ENCODE results near the gene DLG3. TPM values are rescaled to one million over a fixed set of nuclear protein-coding genes. Genes with fewer than 3 reads are reported as not detected.
A peak's percentile ranks its signal among the peaks of the same experiment; 100 is the strongest.
"Not testable (repeated sequence)": the region's sequence is repeated elsewhere in the genome, so short reads cannot be mapped to it uniquely, and the experiment has no call there.

DLG3 gene
- total RNA-seq = 1.6 TPM

DNA sequence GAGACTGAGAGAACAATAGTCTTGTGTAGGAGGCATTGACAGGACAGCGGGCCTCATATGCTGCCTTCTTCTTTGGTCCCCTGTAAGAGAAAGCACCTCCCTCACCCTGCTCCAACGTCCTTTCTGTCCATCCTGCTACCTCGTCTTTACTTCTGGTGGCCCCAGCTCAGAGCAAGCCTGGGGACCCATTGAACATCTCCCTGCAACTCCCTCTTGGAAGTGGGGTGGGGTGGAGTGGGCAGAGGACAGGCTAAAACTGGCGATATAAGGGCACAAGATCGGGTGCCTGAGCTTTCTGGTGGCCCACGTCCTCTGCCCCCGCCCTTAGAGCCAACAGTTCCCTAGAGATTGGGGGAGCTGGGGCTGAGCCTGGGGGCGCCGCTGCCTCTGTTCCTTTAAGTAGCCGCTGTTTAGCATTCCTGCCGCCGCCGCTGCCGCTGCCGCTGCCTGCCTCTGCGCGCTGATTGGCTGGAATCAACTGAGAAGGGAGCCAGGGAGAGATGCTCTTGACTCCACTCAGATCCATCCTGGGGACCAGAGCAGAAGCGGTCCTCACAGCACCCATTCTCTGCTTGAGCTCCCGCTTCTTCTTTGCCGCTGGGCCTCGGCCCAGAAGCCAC lies at the start of gene DLG3:
TSS of gene DLG3 (plus strand) at position 510 of the 620 bp plus-strand sequence. CDS start 367 bp downstream, outside the sequence.
- DNase-seq (ENCODE audit: low spot score) (no peak), ATAC-seq (no peak)

DNA sequence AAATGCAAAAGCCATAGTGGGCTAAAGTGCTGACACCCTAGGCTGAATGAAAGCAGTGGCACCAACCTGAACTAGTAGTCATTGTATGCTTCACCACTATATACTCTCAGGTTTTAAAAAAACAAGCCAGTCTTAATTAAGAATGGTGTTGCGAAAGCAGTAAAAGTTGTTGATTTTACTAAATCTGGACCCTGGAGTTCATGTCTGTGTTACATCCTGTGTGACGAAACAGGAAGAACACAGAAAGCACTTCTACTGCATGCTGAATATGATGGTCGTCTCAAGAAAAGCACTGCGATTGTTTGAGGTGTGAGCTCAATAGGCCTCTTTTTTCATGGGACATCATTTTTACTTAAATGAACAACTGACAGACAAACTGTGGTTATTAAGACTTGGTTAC lies 45.7 kb upstream of the DLG3 start:
- ATAC-seq = no peak
- DNase-seq (ENCODE audit: low spot score) = no peak

DNA sequence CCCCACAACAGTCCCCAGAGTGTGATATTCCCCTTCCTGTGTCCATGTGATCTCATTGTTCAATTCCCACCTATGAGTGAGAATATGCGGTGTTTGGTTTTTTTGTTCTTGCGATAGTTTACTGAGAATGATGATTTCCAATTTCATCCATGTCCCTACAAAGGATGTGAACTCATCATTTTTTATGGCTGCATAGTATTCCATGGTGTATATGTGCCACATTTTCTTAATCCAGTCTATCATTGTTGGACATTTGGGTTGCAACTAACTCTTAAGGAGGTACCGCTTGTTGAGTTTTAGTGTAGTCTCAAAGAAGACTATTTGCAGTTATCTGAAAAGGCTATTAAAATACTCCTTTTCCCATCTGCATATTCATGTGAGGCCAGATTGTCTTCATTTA lies 44.5 kb upstream of the DLG3 start:
- not testable (repeated sequence) for ATAC-seq; DNase-seq (ENCODE audit: low spot score)

DNA sequence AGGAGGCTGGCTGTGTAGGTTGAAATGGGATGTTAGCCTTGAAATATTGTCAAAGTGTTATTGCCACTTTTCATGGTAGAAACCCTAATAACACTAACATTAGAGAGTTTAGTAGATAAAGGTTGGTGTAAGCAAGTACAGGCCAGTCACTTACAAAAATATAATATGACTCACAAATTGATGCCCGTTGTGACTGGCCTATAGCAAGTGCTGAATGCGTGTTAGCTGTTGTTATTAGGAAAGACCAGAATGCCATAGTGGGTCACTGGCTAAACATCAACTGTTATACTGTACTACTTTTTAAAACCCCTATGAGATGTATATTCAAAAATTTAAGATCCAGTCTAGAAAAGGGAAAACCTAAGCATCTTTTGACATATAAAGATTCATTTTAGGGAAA lies 41.9 kb upstream of the DLG3 start:
- ATAC-seq = no peak

DNA sequence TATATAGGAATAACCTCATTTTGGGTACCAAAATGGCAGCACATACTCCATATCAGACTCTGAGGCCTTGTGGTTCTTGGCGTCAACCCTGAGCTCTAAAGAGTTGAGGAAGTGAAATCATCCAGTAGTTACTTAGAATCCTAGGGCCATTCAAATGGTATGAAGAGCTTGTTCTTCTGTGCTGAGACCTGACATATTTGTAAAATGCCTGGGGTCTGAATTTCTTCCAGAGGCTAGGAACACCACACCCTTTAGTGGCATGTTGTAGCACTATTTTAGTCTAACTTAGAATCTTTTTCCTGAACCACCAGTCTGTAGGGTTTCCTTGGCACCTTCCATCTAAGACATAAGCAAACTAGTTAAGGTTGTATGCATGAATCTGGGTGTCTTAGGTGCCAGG lies 39.6 kb upstream of the DLG3 start:
- DNase-seq (ENCODE audit: low spot score) (no peak), ATAC-seq (no peak)

More for the DNA sequence above, 41.9 kb upstream of the DLG3 start:
- no peak for DNase-seq (ENCODE audit: low spot score)

DNA sequence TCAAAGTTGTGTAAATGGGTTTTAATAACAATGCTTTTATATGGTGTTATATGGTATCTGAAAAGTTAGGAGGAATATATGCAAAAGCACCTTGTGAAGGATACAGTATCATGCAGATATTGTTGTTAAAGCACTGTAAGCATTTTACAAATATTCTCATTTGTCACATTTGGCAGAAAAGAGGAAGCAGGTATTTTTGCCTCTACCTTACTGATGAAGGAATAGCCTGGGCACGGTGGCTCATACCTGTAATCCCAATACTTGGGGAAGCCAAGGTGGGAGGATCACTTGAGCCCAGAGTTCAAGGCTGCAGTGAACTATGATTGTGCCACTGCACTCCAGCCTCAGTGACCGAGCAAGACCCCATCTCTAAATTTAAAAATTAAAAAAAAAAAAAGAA lies 33.7 kb upstream of the DLG3 start:
- DNase-seq (ENCODE audit: low spot score) (no peak), ATAC-seq (no peak)

DNA sequence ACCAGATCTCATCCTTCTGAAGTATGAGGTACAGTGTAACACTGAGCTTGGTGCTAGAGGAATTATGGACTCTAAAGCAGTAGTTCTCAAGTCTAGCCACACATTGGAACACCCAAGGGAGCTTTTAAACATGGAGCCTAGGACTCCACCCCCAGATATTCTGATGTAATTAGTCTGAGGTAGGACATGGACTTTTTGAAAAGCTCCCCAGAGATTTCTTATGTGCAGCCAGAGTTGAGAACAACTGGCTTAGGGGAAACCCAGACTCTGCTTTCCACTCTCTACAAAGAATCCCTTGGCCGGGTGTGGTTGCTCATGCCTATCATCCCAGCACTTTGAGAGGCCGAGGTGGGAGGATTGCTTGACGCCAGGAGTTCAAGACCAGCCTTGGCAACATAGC lies 33.2 kb upstream of the DLG3 start:
- ATAC-seq = no peak
- DNase-seq (ENCODE audit: low spot score) = no peak

DNA sequence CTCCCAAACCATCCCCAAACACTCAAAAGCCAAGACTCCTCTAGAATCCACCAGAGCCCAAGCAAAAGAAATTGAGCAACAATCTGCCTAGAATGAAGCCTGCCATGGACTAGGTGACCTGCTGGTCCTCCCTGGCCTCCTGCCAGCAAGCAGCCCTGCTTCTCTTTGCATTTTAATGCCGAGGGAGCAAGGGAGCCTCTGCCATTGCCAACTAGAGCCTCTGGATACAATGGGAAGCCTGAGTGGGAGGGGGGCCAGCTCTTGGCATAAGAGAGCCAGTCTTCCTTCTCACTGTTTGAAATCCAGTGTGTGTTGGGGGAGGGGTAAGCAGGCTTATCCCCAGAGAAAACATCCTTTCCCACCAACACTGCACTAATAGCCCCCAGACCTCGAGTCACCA lies 23.0 kb upstream of the DLG3 start:
- ATAC-seq = no peak
- no peak for DNase-seq (ENCODE audit: low spot score)

DNA sequence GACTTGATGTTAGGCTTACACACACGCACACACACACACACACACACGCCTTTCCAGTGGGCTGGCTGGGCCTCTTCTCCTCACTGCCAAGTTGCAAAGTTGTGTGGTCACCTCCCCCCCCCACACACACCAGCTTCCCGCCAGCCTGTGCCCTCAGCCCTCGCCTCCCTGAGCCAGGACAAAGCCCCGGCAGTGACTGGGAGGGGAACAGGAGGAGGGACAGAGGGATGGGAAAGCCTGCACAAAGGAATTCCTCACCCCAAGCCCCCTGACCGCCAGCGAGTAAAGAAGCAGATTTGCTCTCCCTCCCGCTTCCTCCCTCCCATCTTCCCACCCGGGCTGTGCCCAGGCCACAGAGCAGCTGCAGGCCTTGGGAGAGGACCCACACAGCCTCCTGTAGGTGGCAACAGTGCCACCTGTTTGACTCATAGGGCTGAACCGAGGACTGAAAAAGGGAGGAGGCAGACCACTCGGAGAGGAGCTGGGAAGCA lies 21.7 kb upstream of the DLG3 start, which contains the start of gene GDPD2:
TSS of gene GDPD2 (plus strand) at position 464 of the 491 bp plus-strand sequence. CDS start 1,671 bp downstream, outside the sequence.
- ATAC-seq = no peak
- no peak for DNase-seq (ENCODE audit: low spot score)

DNA sequence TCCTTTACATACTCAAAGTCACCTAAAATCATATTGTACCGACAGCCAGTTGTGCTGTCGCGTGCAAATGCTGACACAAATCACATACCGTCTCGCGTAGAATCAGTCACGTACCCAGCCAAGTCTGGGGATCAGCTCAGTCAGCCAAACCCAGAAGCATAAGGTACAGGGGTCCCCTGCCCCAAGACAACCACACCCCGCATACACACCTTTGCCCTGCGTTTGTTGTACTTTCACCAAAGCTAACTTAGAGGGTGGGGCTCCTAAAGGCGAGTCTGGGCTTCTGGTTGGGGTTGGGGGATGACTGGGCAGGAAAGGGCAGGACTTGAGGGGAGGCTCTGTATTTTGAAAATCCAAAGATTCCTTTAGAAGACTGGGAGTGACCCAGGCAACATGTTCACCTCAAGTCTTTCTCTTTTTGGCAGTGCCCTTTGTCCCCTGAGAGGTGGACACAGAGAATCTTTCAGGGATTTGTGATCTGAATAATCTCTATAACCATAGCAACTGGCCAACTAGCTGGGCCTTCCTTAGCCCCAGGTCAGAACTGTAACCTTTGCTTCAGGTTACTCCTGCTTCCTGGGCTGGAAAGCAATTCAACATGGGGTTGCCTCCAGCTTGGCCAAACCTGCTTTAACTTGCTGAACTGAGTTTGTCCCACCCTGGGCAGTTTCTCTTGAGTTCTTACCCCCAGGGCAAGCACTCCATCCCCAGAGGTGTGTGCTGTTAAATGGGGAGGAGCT lies 20.5 kb upstream of the DLG3 start:
- DNase-seq (ENCODE audit: low spot score) (no peak), ATAC-seq (no peak)

DNA sequence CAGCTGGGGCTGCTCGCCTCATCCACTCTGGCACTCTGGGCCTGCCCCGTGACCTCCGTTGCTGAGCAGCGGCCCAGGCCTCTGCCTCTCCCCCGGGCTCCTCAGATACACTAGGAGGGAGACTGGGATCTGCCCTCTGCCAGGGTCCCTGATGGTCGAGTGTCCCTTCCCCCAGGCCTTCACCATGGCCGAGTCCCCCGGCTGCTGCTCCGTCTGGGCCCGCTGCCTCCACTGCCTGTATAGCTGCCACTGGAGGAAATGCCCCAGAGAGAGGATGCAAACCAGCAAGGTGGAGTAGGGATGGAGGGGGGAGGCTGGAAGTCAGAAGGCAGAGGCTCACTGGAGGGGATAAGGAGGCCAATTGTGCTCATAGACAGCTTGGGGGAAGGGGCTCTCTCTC lies 19.8 kb upstream of the DLG3 start:
- DNase-seq (ENCODE audit: low spot score) (no peak), ATAC-seq (no peak)

DNA sequence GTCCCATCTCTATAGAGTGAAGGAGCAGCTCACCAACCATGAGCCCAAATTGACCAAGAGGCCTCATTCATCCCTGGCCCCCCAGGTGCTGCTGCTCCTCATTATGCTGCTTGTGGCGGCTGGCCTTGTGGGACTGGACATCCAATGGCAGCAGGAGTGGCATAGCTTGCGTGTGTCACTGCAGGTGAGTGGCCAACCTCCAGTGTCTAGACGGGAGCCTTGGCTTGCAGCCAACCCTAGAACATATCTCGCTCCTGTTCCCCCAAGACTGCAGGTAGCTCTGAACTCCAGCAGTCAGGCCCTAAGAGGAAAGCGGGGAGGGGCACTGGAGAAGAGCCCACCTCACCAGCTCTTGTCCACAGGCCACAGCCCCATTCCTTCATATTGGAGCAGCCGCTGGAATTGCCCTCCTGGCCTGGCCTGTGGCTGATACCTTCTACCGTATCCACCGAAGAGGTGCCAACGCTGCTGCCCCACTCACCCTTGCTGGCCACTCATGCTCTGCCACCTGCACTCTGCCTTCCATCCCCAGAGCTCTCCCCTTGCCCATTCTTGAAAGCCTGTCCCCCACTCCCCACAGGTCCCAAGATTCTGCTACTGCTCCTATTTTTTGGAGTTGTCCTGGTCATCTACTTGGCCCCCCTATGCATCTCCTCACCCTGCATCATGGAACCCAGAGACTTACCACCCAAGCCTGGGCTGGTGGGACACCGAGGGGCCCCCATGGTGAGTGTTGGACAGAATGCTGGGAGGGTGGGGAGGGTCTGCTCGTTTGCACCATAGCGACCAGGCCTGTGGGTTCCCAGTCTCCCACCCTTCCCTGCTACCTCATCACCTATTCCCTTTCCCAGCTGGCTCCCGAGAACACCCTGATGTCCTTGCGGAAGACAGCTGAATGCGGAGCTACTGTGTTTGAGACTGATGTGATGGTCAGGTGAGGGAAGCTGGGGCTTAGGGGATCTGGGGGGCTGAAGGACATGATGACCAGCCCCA lies 18.1 kb upstream of the DLG3 start:
- ATAC-seq (no peak), DNase-seq (ENCODE audit: low spot score) (no peak)

DNA sequence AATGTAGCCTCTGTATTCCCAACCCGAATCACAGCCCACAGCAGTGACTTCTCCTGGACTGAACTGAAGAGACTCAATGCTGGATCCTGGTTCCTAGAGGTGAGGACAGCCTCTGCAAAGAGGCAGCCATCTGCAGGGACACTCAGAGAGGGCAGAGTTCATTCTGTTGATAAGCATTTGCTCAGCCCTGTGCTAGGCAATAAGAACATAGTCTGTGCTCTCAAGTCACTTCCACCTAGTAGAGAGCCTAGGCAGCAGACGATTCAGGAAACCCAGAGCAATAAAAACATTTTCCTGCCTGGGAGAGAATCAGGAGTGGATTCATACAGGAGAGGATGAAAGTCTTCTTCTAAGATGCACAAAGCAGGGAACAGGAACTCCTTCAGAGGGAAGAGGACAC lies 17.3 kb upstream of the DLG3 start:
- ATAC-seq (no peak), DNase-seq (ENCODE audit: low spot score) (no peak)

DNA sequence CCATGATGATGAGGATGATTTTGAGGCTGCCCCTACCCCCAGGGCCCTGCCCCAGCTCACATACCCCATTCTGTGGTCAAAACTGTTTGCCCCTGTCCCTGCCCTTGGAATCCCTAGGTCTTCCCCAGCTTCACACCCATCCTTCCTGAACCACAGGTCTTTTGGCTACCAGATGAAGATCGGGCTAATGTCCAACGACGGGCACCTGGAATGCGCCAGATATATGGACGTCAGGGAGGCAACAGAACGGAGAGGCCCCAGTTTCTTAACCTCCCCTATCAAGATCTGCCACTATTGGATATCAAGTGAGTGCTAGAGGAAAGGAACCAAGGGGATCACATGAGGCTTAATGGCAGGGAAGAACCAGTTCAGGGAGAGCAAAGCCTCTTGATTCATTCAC lies 14.9 kb upstream of the DLG3 start:
- DNase-seq (ENCODE audit: low spot score) = no peak
- no peak for ATAC-seq

DNA sequence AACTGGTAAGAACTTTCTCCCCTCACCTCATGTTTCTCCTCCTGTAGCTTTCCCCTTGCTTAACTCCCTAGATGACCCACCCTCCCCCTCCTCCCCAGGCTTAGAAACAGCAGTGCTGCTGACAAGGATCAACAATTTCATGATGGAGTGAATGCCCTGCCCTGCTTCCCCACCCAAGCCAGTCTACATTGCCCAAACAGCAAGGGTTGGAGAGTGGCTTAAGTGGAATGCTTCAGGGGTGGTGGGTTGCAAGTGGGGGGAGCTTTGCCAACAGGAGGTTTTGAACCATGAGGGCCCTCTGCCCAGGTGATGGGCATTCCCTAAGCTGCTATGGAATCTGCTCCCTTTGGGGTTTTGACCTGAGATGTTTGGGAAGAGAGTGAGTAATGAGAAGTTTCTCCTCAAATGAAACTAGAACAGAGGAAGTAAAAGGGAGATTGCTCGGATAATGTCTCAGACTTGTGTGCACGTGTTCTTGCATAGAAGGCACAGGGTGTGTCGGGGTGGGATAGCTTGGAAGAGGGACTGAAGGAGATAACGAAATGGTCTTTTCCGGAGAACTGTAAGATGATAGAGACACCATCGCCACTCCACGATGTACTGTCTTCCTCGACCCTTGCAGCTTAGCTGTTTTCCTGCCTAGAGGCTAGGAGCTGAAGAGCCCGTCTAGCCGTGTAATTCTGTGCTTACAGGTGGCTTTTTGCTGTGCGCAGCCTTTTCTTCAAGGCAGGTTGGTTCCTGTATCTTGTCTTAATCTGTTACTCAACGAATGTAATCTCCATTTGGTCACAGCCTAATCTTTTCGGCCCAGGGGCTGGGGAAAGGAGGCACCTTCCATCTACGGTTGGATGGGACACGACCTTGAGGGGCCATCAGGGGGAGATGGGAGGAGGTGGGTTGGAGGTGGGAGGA lies 11.4 kb upstream of the DLG3 start:
- DNase-seq (ENCODE audit: low spot score) = no peak
- no peak for ATAC-seq

DNA sequence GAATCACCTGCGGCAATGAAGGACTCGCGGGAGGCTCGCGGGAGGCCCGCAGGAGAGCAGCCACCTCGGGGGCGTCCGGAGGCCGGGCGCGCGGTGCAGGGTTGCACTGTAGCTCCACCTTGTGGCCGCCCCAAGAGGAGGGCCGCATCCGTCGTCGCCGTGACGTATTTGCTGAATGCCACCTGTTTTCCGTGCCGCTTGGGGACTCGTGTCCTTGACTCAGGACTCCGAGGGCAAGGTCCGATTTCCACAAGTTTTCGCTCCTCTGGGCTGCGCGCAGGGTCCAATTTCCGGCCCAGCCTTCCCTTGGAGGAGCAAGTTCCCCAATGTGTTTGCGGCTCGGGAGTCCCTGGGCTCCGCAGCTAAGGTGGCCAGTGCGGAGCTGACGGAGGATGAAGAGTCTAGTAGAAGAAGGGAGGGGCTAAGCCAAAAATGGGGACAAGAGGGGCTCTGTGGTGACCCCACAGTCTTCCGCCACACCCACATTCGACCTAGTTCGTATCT lies 10.7 kb upstream of the DLG3 start:
- DNase-seq (ENCODE audit: low spot score) (peak; percentile 70), ATAC-seq (peak; percentile 88)

DNA sequence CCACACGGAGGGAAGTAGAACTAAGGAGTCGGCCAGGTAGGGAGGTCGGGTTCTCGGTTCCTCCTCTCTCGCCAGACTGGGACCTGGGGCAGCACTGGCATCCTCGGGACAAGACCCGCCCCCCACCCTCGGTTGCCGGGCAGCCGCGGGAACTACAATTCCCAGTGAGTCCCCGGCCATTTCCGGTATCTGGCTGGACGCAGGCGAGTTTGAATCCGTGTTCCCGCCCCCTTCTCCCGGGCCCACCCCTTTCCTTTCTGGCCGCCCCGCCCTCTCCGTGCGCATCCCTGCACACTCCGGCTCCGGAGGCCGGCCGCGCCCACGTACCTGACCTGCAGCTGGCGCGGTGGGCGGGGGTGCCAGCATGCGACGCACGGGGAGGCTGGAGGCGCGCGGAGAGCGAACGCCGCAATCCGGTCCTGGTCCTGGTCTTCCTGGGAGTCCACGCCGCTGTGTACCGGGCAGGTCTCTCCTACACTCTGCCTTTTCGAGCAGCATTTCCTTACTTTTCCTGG lies 10.2 kb upstream of the DLG3 start:
- ATAC-seq (peak; percentile 93), DNase-seq (ENCODE audit: low spot score) (peak; percentile 80)

DNA sequence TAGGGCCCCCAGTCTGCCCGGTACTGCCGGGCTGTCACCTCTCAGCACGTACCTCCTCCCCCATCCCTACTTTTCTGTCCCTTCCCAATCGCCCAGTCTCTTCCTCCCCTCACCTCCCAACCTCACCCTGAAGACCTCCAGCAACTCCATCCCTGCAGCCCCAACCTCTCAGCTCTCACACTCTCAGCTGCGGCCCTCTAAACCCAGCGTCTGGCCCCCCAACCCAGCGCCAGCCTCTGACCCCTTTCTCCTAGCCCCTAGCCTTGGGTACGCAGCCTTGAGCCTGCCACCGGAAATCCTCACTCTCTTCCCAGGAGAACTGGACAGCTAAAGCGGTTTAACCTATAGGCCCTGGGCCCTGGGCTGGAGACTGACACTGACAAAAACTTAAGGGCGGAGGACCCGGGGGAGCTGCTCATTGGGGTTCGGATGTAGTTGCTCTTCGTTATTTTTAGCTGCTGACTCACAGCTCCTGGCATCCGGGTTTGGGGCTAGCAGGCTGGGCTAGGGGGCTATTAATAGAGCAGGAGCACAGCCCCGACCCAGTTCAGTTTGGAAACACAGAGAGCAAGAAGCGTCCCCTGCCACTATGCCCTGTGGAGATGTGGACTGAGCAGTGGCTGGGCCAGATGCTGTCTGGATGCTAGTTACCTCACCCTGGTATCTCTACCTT lies 9.6 kb upstream of the DLG3 start:
- ATAC-seq = no peak
- DNase-seq (ENCODE audit: low spot score) = no peak

DNA sequence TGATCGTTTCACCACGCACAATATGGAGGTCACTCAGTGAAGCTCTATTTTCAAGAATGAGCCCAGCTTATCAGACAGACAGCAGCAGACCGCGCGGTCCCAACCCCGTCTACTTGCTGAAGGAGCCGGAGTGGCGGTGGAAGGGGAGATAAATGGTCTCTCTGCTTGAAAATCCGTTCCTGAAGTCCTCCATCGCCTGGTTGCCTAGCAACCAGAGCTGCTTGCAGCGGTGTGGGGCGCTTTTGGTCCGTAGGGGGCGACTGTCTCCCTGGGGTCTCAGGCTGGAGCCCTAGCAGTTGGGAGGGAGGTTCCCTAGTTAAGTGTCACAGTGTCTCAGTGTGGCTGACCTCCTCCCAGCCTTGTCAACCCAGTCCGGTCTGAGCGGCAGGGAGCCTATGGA lies 8.3 kb upstream of the DLG3 start:
- ATAC-seq (no peak), DNase-seq (ENCODE audit: low spot score) (no peak)
